Umbilical cord (tissue), 2 donors: ENCODE results near the gene RNU1-4. TPM values are rescaled to one million over a fixed set of nuclear protein-coding genes. Genes with fewer than 3 reads are reported as not detected.
"Not testable (repeated sequence)": the region's sequence is repeated elsewhere in the genome, so short reads cannot be mapped to it uniquely, and the experiment has no call there.

Experiments used
- DNase-seq: peaks from one replicate; pipeline ENCODE4 v3.0.0-alpha.2; 2015; ENCODE audit warnings: low spot score
- total RNA-seq: library from RNA; depleted of rRNA; stranded (reverse); fragments of >200 nt; gene quantifications from one replicate; pipeline ENCODE4 v1.2.3, GENCODE V29; 2014; ENCODE audit warnings: low replicate concordance; ENCODE audit not compliant: insufficient read depth

The RNU1-4 gene
- total RNA-seq, 1 donor from 2014 or later: under 0.01 TPM

GRCh38 chr1:16708704-16709103 lies 31.6 kb upstream of the RNU1-4 start:
- not testable (repeated sequence) for DNase-seq

GRCh38 chr1:16709659-16710087 lies 30.6 kb upstream of the RNU1-4 start:
- DNase-seq: not testable (repeated sequence)

GRCh38 chr1:16710618-16711017 lies 29.7 kb upstream of the RNU1-4 start:
- DNase-seq: not testable (repeated sequence)

GRCh38 chr1:16712131-16712530 lies 28.2 kb upstream of the RNU1-4 start:
- not testable (repeated sequence) for DNase-seq

- DNase-seq: not testable (repeated sequence)
Observed at GRCh38 chr1:16712582-16712981, 27.7 kb upstream of the RNU1-4 start.

GRCh38 chr1:16712984-16713383 lies 27.3 kb upstream of the RNU1-4 start:
- not testable (repeated sequence) for DNase-seq

- DNase-seq: not testable (repeated sequence)
Observed at GRCh38 chr1:16713480-16713879, 26.8 kb upstream of the RNU1-4 start.

- no peak for DNase-seq
Observed at GRCh38 chr1:16716691-16717335, 23.5 kb upstream of the RNU1-4 start.

- no peak for DNase-seq
Observed at GRCh38 chr1:16717336-16718098, 22.8 kb upstream of the RNU1-4 start.

GRCh38 chr1:16718099-16718907 lies 22.0 kb upstream of the RNU1-4 start:
- DNase-seq: not testable (repeated sequence)

GRCh38 chr1:16718908-16719533 lies 21.3 kb upstream of the RNU1-4 start:
- DNase-seq: no peak

GRCh38 chr1:16719571-16720350 lies 20.6 kb upstream of the RNU1-4 start:
- no peak for DNase-seq

- DNase-seq: no peak
Observed at GRCh38 chr1:16720351-16721223, 19.7 kb upstream of the RNU1-4 start.

GRCh38 chr1:16721871-16722641 lies 18.3 kb upstream of the RNU1-4 start:
- no peak for DNase-seq

GRCh38 chr1:16724718-16725438 lies 15.4 kb upstream of the RNU1-4 start:
- no peak for DNase-seq

GRCh38 chr1:16725439-16726245 lies 14.7 kb upstream of the RNU1-4 start:
- DNase-seq: peak; percentile 79
